ENCODE data around the gene ELMO3.
A peak's percentile ranks its signal among the peaks of the same experiment; 100 is the strongest.

The ELMO3 gene

DNA sequence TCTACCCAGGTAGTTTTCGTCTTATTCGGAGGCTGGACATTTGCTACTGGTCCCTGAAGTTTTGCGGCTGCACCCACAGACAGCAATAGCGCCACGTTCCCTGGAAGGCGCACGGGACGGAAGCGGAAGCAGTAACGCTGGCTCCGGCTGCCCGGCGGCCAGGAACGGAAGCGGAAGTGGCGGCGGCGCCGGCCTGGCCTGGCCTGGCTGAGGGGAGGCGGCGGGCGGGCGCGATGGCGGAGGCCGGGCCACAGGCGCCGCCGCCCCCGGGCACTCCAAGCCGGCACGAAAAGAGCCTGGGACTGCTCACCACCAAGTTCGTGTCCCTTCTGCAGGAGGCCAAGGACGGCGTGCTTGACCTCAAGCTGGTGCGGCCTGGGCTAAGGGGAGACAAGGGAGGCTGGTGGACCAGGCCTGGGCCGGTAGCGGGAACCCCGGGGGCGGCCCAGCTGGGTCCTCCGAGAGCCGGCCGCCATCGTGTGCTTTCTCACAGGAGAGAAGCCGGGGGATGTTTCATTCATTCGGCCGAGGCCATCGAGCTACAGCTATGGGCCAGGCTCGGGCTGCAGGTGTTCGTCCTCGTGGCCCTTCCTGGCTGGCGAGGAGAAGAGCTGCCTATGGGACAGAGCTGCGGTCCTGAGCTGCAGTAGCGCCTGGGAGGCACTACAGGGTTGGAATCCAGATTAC, 6.8 kb upstream of the ELMO3 start, which contains the start of gene E2F4:
E2F4 (plus strand) TSS at position 161 of the 687 bp plus-strand sequence; CDS start at position 234, 73 bp downstream.
- in situ Hi-C loops (cut with MboI; ENCODE audit: low pct_unique_long_range_greater_than_20kb, low sequenced_read_pairs, unreplicated experiment): no loop called here
- TF ChIP-seq, protein P1, sequence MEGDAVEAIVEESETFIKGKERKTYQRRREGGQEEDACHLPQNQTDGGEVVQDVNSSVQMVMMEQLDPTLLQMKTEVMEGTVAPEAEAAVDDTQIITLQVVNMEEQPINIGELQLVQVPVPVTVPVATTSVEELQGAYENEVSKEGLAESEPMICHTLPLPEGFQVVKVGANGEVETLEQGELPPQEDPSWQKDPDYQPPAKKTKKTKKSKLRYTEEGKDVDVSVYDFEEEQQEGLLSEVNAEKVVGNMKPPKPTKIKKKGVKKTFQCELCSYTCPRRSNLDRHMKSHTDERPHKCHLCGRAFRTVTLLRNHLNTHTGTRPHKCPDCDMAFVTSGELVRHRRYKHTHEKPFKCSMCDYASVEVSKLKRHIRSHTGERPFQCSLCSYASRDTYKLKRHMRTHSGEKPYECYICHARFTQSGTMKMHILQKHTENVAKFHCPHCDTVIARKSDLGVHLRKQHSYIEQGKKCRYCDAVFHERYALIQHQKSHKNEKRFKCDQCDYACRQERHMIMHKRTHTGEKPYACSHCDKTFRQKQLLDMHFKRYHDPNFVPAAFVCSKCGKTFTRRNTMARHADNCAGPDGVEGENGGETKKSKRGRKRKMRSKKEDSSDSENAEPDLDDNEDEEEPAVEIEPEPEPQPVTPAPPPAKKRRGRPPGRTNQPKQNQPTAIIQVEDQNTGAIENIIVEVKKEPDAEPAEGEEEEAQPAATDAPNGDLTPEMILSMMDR (IDR thresholded peaks at IDR 0.05; ENCODE audit: extremely low read depth, insufficient read depth, missing control alignments): no peak
- peak; percentile 98 for DNase-seq (ENCODE audit: low spot score)

DNA sequence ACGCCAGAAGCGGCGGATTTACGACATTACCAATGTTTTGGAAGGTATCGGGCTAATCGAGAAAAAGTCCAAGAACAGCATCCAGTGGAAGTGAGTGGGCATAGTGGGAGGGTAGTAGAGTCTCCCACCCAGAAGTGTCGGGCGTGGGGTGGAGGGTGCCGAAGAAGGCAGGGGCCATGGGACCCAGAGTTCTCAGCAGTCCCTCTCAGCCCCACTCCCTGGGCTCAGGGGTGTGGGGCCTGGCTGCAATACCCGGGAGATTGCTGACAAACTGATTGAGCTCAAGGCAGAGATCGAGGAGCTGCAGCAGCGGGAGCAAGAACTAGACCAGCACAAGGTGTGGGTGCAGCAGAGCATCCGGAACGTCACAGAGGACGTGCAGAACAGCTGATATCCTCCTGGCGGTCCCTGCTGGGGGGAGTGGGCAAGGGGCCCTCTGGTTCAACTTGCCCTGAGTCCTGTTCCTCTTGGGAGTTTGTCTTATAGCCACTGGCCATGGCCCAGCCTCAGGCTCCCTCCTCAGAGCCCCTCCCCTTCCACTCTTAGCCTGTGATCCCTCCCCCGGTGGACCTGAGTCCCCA, 6.1 kb upstream of the ELMO3 start:
- TF ChIP-seq, protein P1 (IDR thresholded peaks at IDR 0.05; ENCODE audit: extremely low read depth, insufficient read depth, missing control alignments): no peak

DNA sequence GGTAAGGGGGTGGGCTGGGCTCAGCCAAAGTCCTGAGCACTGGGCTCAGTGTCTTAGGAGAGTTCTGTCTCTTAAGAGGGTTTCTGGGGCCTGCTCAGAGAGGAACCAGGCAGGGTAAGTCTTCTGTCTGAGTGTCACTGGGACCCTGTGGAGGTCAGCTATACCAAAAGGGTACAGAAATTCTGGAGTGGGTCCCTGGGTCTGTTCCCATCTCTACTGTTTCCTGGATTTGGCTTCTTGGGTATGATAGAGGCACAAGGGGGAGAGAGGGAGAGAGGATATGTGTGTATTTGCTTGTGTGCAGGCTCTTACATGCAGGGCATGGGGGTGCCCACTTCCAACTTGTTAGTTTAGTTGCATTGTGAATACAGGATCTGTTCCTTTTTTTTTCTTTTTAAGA, 5.4 kb upstream of the ELMO3 start:
- in situ Hi-C loops (cut with MboI; ENCODE audit: low pct_unique_long_range_greater_than_20kb, low sequenced_read_pairs, unreplicated experiment): no loop called here
- TF ChIP-seq, protein P1 (IDR thresholded peaks at IDR 0.05; ENCODE audit: extremely low read depth, insufficient read depth, missing control alignments): no peak
- DNase-seq (ENCODE audit: low spot score): no peak

More for the DNA sequence above, 6.1 kb upstream of the ELMO3 start:
- in situ Hi-C loops (cut with MboI; ENCODE audit: low pct_unique_long_range_greater_than_20kb, low sequenced_read_pairs, unreplicated experiment): no loop called here
- DNase-seq (ENCODE audit: low spot score): no peak

DNA sequence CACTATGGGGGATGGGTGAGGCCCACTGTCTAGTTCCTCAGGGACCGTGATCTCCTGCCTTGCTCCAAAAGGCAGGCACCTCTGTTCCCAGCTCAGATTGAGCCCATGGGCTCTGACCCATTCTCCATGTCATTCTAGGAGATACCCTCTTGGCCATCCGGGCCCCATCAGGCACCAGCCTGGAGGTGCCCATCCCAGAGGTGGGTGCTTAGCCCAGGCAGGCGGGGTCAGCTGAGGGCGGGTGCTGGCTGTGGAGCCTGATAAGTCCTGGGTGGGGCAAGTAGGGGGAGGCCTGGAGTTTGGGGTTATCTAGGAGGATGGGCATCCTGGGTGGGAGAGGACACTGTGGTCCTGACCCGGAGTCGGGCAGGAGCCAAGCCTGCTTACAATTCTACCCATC, 4.7 kb upstream of the ELMO3 start:
- in situ Hi-C loops (cut with MboI; ENCODE audit: low pct_unique_long_range_greater_than_20kb, low sequenced_read_pairs, unreplicated experiment): no loop called here
- no peak for DNase-seq (ENCODE audit: low spot score)
- TF ChIP-seq, protein P1 (IDR thresholded peaks at IDR 0.05; ENCODE audit: extremely low read depth, insufficient read depth, missing control alignments): no peak

DNA sequence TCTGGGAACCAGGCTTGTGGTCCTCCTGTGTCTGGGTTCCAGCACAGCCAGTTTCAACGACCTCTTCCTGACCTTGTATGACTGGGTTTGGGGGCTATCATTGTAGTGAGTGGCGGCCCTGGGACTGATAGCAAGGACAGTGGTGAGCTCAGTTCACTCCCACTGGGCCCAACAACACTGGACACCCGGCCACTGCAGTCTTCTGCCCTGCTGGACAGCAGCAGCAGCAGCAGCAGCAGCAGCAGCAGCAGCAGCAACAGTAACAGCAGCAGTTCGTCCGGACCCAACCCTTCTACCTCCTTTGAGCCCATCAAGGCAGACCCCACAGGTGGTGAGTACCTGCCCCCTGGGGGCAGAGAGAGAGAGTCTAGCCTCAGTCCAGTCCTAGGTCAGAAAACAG, 3.3 kb upstream of the ELMO3 start:
- TF ChIP-seq, protein P1 (IDR thresholded peaks at IDR 0.05; ENCODE audit: extremely low read depth, insufficient read depth, missing control alignments): no peak
- in situ Hi-C loops (cut with MboI; ENCODE audit: low pct_unique_long_range_greater_than_20kb, low sequenced_read_pairs, unreplicated experiment): no loop called here
- DNase-seq (ENCODE audit: low spot score): no peak

DNA sequence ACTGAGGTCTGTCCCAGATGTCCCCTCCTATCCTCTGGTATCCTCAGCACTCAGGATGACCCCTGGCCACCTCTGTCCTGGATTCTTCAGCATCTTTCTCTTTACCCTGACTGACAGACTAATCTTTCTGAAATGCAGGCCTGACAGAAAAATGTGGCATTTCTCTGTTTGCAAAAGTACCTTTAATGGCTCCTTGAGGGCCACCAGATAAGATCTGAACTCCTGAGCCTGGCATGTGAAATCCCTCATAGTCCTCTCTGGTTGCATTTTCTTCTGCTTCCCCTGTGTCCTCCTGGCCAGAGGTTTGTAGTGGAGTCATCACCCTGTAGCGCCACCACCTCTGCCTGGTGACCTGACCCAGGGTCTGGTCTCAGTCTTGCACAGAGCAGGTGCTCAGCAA, 2.0 kb upstream of the ELMO3 start:
- TF ChIP-seq, protein P1 (IDR thresholded peaks at IDR 0.05; ENCODE audit: extremely low read depth, insufficient read depth, missing control alignments): no peak
- no peak for DNase-seq (ENCODE audit: low spot score)
- in situ Hi-C loops (cut with MboI; ENCODE audit: low pct_unique_long_range_greater_than_20kb, low sequenced_read_pairs, unreplicated experiment): no loop called here

All from GM13977 (cell line).